Smooth muscle cell (in vitro differentiated cells): ENCODE results near the gene GJA3. TPM values are rescaled to one million over a fixed set of nuclear protein-coding genes. Genes with fewer than 3 reads are reported as not detected.

Experiments used
- DNase-seq: peaks from one replicate; lab custom pipeline; 2025; ENCODE audit not compliant: unreplicated experiment; lab: John Stamatoyannopoulos, UW
- H2AFZ ChIP-seq: fragments of 200-600 bp; sonication (generic); 2 replicates; pipeline ENCODE4 v1.6.0; 2016; ENCODE audit warnings: antibody characterized with exemption, low read depth, mild to moderate bottlenecking
- H3F3A ChIP-seq: fragments of 200-600 bp; sonication (generic); 2 replicates; pipeline ENCODE4 v1.6.0; 2017; ENCODE audit warnings: antibody characterized with exemption, low read depth
- H3K27ac ChIP-seq: fragments of 200-600 bp; sonication (generic); 2 replicates; pipeline ENCODE4 v1.5.1; 2016; ENCODE audit warnings: low read depth, mild to moderate bottlenecking
- H3K27me3 ChIP-seq: fragments of 200-600 bp; sonication (generic); 2 replicates; pipeline ENCODE4 v1.6.1; 2016; ENCODE audit warnings: low read depth, mild to moderate bottlenecking
- H3K36me3 ChIP-seq: fragments of 200-600 bp; sonication (generic); 2 replicates; pipeline ENCODE4 v1.5.1; 2016; ENCODE audit warnings: low read depth
- H3K4me1 ChIP-seq: fragments of 200-600 bp; sonication (generic); 2 replicates; pipeline ENCODE4 v1.5.1; 2016; ENCODE audit warnings: low read depth
- H3K4me2 ChIP-seq: fragments of 200-600 bp; sonication (generic); 2 replicates; pipeline ENCODE4 v1.6.0; 2016; ENCODE audit warnings: mild to moderate bottlenecking
- H3K4me3 ChIP-seq: fragments of 200-600 bp; sonication (generic); 2 replicates; pipeline ENCODE4 v1.5.1; 2016; ENCODE audit warnings: mild to moderate bottlenecking
- H3K79me2 ChIP-seq: fragments of 200-600 bp; sonication (generic); 2 replicates; pipeline ENCODE4 v1.6.0; 2016; ENCODE audit warnings: low read depth, mild to moderate bottlenecking
- H3K9ac ChIP-seq: fragments of 200-600 bp; sonication (generic); 2 replicates; pipeline ENCODE4 v1.6.0; 2016; ENCODE audit warnings: low read depth
- H3K9me3 ChIP-seq: fragments of 200-600 bp; sonication (generic); replicated peaks from 2 replicates; pipeline ENCODE4 v1.5.1; 2016; ENCODE audit warnings: low read depth
- H4K20me1 ChIP-seq: fragments of 200-600 bp; sonication (generic); 2 replicates; pipeline ENCODE4 v1.6.0; 2016; ENCODE audit warnings: low read depth
- CTCF ChIP-seq: fragments of 200-600 bp; sonication (generic); IDR thresholded peaks from 2 replicates; pipeline ENCODE4 v1.5.1; 2017; ENCODE audit warnings: borderline replicate concordance, mild to moderate bottlenecking, antibody characterized with exemption; ENCODE audit not compliant: insufficient read depth, poor library complexity, severe bottlenecking
- WGBS: methylation state at CpG from one replicate; pipeline ENCODE4 v1.1.7; 2016; ENCODE audit warnings: low lambda C conversion rate; 5-methylcytosine and 5-hydroxymethylcytosine counted together
- polyA plus RNA-seq: library from polyadenylated mRNA; unstranded; fragments of >200 nt; fragmentation: Nextera tagmentation; extraction: Ambion mirVana; gene quantifications from 2 replicates; pipeline ENCODE4 v1.2.1, GENCODE V29; 2016
- total RNA-seq: library from RNA; depleted of rRNA; stranded (reverse); fragments of >200 nt; gene quantifications from 2 replicates; pipeline ENCODE4 v1.2.3, GENCODE V29; 2014

The GJA3 gene
- total and polyA plus RNA-seq, 2 experiments from 2014 or later, result 1.3 to 1.5 TPM

GRCh38 chr13:20137875-20138274 lies 23.0 kb downstream of the GJA3 start:
- peaks cover 4% of the 10 kb centered on the region for H3K4me1 ChIP-seq
- no peaks in the 10 kb centered on the region for H3K79me2 ChIP-seq
- H3K4me2 ChIP-seq, result no peak overlapping the region
- no peak overlapping the region for H3K27ac ChIP-seq
- no peaks in the 10 kb centered on the region for H4K20me1 ChIP-seq
- no peak overlapping the region for H3K9ac ChIP-seq
- H2AFZ ChIP-seq, result no peak overlapping the region
- no peaks in the 10 kb centered on the region for H3F3A ChIP-seq
- WGBS, result 86% methylated on average over 2 of the region's 2 CpGs
- peaks cover 27% of the 10 kb centered on the region for H3K27me3 ChIP-seq
- no peaks in the 10 kb centered on the region for H3K9me3 ChIP-seq
- H3K36me3 ChIP-seq, result no peaks in the 10 kb centered on the region
- no peak for DNase-seq
- H3K4me3 ChIP-seq, result no peak overlapping the region
- TF ChIP-seq CTCF, result no peak

GRCh38 chr13:20136781-20137703 lies 23.8 kb downstream of the GJA3 start:
- no peak overlapping the region for H3K27ac ChIP-seq
- H3F3A ChIP-seq, result no peaks in the 10 kb centered on the region
- peaks cover 27% of the 10 kb centered on the region for H3K27me3 ChIP-seq
- no peaks in the 10 kb centered on the region for H4K20me1 ChIP-seq
- peaks cover 4% of the 10 kb centered on the region for H3K4me1 ChIP-seq
- 35% methylated on average over 51 of the region's 56 CpGs for WGBS
- no peak for TF ChIP-seq CTCF
- H3K79me2 ChIP-seq, result no peaks in the 10 kb centered on the region
- DNase-seq, result no peak
- H3K9me3 ChIP-seq, result no peaks in the 10 kb centered on the region
- H3K36me3 ChIP-seq, result no peaks in the 10 kb centered on the region
- H3K4me3 ChIP-seq, result peak overlapping the region; percentile 21
- H2AFZ ChIP-seq, result no peak overlapping the region
- H3K4me2 ChIP-seq, result peak overlapping the region; percentile 81
- no peak overlapping the region for H3K9ac ChIP-seq

- TF ChIP-seq CTCF, result no peak
- WGBS, result 87% methylated on average over 8 of the region's 8 CpGs
Measured at GRCh38 chr13:20134732-20135131, 26.1 kb downstream of the GJA3 start.

More at GRCh38 chr13:20134732-20135131, 26.1 kb downstream of the GJA3 start:
- H3K4me2 ChIP-seq, result no peak overlapping the region
- no peak for DNase-seq
- no peaks in the 10 kb centered on the region for H3K79me2 ChIP-seq
- H3K9ac ChIP-seq, result no peak overlapping the region
- no peaks in the 10 kb centered on the region for H4K20me1 ChIP-seq
- no peak overlapping the region for H3K27ac ChIP-seq
- H3K9me3 ChIP-seq, result no peaks in the 10 kb centered on the region
- no peak overlapping the region for H3K4me3 ChIP-seq
- no peak overlapping the region for H2AFZ ChIP-seq
- peaks cover 4% of the 10 kb centered on the region for H3K4me1 ChIP-seq
- H3K27me3 ChIP-seq, result peaks cover 45% of the 10 kb centered on the region
- no peaks in the 10 kb centered on the region for H3F3A ChIP-seq
- H3K36me3 ChIP-seq, result no peaks in the 10 kb centered on the region
